ENCODE data around the gene TGM3.

DNA sequence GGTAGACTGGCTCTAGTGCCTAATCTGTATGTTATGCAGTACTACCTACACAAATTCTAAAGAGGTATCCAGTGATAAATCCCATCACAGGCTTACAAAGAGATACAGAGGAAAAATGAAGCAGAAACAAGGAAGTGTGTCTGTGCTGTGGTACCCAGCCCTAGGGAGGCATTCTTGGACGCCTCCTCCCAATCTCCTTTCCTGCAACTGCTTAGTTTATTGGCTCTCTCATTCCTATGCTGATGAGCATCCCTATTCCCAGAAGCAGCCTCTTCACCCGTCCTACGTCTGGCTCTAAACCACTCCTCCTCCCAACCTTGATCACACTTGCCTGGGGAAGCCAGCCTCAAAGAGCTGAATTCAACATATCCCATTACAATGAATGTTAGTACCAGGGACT is 50.4 kb downstream of the TGM3 start:
- TF ChIP-seq, protein P1, sequence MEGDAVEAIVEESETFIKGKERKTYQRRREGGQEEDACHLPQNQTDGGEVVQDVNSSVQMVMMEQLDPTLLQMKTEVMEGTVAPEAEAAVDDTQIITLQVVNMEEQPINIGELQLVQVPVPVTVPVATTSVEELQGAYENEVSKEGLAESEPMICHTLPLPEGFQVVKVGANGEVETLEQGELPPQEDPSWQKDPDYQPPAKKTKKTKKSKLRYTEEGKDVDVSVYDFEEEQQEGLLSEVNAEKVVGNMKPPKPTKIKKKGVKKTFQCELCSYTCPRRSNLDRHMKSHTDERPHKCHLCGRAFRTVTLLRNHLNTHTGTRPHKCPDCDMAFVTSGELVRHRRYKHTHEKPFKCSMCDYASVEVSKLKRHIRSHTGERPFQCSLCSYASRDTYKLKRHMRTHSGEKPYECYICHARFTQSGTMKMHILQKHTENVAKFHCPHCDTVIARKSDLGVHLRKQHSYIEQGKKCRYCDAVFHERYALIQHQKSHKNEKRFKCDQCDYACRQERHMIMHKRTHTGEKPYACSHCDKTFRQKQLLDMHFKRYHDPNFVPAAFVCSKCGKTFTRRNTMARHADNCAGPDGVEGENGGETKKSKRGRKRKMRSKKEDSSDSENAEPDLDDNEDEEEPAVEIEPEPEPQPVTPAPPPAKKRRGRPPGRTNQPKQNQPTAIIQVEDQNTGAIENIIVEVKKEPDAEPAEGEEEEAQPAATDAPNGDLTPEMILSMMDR (IDR thresholded peaks at IDR 0.05), result no peak
- TF ChIP-seq POLR2A (IDR thresholded peaks at IDR 0.05), result no peak
